GM19395 (cell line): ENCODE data around the gene WNK2.

Source experiments
- ATAC-seq: cut with Tn5 transposase; IDR thresholded peaks from one replicate; pipeline ENCODE4 v1.9.1; 2021; ENCODE audit warnings: mild to moderate bottlenecking, moderate library complexity; ENCODE audit not compliant: unreplicated experiment

The WNK2 gene

GRCh38 chr9:93290495-93291434 is 106.8 kb downstream of the WNK2 start:
- no peak for ATAC-seq

- no peak for ATAC-seq
These were observed 107.8 kb downstream of the WNK2 start for GRCh38 chr9:93291536-93292287.

DNA sequence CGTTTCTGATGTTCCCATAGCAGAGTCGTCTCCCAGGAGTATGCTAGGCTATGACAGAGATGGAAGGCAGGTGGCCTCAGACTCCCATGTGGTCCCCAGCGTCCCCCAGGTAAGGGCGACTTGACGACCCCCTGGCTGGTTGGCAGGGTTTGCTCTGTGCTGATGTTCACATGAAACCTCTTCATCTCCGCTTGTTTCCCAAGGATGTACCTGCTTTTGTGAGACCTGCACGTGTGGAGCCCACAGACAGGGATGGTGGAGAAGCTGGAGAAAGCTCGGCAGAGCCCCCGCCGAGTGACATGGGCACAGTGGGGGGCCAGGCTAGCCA is 108.3 kb downstream of the WNK2 start:
- ATAC-seq, result no peak

- ATAC-seq, result no peak
These were observed 108.9 kb downstream of the WNK2 start for GRCh38 chr9:93292664-93293328.

- no peak for ATAC-seq
These were observed 110.1 kb downstream of the WNK2 start for GRCh38 chr9:93294011-93294410.

DNA sequence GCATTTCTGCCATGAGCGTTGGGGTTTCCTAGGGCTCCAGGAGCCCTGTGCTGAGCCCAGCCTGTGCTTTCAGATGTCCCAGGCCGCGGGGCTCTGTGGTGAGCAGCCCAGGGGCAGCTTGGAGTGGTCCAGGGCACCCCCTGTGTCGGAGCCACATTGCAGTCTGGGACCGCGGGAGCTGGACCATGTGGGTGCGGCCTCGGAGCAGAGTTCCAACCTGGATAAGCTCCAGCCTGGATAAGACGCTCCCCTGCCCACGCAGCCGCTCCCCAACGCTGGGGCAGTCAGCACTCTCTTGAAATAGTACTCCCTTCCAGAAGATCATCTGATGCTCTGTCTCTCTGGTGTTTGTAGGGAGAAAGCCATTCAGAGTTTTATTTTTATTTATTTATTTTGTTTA is 111.1 kb downstream of the WNK2 start:
- no peak for ATAC-seq

GRCh38 chr9:93295456-93296076 is 111.6 kb downstream of the WNK2 start:
- no peak for ATAC-seq

GRCh38 chr9:93296889-93297480 is 113.0 kb downstream of the WNK2 start:
- ATAC-seq, result no peak

DNA sequence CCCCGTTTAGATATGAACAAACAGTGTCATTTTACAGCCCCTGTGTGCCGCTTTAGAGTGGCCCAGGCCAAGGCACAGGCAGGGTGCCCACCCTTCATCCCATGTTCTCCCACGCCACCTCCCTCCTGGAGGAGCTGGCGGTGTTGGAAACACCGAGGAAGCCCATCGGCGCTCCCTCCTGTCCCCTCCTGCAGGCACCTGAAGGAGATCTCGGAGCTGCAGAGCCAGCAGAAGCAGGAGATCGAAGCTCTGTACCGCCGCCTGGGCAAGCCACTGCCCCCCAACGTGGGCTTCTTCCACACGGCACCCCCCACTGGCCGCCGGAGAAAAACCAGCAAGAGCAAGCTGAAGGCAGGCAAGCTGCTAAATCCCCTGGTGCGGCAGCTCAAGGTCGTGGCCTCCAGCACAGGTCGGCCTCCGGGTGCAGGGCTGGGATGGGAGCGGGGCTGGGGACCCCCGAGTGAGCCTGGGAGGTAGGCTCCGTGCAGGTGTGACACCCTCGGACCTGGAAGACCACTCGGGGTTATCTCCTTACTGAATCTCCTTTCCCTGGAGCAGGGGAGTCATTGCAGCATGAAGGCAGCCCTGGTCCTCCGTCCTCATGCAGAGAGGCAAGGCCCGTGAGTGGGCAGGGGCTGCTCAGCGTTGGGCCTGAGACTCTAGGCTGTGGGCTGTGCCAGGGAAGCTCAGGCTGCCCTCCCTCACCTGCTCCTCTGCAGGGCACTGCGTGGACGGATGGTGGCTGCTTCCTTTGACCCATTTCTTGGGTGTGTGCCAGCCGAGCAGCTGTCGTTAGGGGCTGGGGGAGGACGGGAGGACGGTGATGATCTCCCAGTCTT is 113.9 kb downstream of the WNK2 start:
- ATAC-seq, result no peak

DNA sequence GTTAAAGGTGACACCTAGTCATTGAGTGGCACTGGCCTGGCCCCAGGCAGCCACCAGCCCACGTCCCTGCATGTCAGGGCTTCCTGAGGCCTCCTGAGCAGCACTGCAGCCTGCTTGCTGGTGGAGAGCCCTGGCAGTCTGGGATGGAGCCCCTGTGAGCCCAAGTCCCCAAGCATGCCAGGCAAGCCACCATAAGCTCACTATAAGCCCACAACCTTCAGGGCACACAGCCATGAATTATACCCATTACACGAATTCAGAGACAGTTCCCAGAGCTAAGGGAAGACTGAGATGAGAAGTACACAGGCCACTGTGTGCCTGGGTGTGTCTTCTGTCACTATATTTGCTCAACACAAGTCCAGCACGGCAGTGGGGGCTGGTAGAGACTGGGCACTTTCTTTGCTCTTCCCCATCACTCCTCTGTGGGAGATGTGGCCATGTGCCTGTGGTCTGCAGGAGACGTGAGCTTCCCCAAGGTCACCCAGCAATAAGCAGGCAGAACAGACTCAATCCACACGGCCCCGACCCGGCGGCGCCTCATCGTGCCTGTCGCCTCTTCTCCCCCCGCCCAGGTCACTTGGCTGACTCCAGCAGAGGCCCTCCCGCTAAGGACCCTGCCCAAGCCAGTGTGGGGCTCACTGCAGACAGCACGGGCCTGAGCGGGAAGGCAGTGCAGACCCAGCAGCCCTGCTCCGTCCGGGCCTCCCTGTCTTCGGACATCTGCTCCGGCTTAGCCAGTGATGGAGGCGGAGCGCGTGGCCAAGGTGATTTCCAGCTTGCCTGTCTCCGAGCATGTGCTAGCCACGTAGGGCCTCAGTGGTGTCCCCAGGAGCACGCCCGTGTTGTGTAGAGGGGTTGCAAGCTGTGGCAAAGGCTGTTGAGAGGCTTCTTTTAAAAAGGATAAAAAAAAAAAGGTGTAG is 114.8 kb downstream of the WNK2 start:
- ATAC-seq, result no peak

DNA sequence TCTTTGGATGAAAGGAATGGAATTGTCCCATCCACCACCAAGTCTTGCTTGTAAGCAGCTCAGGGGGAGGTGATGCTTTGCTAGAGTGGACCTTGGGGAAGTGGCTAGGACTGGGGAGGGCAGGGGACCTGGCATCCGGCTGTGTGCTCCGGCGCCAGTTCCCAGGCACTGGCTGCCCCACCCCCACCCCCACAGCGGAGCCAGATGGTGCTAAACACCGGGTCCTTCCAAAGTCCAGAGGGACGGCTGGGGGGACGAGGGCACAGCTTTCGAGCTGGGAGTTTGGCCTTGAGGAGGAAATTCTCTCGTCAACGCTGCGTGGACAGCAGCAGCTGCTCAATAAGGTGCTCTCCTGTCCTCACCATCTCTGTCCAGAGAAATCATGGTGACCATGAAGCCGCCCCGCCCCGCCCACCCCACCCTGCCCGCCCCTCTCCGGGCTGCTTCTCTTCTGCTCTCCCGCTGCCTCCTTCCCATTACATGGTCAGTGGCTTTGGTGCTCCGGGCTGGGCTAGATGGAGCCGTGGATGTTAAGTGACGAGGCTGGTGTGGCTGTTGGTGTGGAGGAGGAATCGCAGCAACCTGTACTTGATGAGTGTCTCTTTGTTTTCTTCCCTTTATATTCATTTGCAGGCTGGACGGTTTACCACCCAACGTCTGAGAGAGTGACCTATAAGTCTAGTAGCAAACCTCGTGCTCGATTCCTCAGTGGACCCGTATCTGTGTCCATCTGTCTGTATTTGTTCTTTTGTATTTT is 115.7 kb downstream of the WNK2 start:
- no peak for ATAC-seq

GRCh38 chr9:93300175-93300572 is 116.2 kb downstream of the WNK2 start:
- ATAC-seq, result no peak

GRCh38 chr9:93300585-93301081 is 116.7 kb downstream of the WNK2 start:
- ATAC-seq, result no peak

DNA sequence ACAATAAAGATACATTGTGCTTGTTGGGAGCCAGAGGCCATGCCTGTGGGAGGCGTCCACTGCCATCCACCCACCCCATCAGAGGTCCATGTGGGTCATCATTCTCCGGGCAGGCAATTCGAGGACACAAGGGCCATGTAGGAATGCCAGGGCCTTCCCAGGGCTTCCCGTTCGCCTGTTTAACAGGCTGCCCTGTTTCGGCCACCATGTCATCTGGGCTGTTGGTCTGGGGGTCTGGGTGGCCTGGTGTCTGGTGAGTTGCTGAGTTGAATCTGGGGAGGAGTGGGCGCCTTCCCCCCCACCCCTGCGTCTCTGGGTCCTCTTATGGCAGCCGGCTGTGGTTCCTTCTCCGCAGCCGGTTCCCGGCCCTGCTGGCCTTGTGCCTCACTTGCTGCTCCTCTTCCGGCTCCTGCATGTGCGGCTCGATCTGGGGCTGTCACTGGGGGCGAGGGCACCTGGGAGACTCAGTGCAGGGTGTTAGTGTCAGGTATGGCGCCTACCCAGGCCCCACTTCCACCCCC is 117.4 kb downstream of the WNK2 start:
- ATAC-seq, result no peak

DNA sequence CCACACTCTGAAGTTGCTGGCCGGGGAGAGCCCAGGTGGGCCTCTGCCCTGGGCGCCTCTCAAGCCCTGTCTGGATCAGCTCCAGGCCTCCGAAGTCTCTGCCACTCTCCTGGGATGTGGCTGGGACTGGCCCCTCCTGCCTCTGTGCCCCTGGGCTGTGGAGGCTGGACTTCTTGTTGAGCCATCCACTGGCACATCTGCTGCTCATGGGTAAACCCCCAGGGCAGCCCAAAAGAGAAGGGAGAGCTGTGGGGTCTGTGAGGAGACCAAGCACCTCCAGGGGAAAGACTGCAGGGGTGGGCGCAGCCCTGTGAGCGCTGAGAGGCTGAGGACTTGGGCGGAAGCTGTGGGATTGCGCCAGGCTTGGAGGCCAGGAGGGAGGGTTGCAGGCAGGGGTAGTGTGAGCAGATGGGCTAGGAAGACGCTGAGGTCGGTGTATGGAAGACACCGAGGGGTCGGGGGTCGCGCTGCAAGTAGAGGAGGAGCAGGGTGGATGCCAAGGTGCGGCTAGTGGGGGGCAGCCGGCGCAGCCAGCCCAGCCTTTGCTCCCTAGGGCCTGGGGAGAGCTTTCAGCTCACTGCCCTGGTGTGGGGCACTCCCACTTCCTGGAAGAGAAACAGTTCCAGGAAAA is 118.1 kb downstream of the WNK2 start:
- no peak for ATAC-seq

- no peak for ATAC-seq
These were observed 118.8 kb downstream of the WNK2 start for GRCh38 chr9:93302586-93303257.
